Measurements from ENCODE around the gene MLXIP.
"Not testable (repeated sequence)": the region's sequence is repeated elsewhere in the genome, so short reads cannot be mapped to it uniquely, and the experiment has no call there.

The MLXIP gene

GRCh38 chr12:122097927-122098756, 19.6 kb downstream of the MLXIP start:
- no peak for DNase-seq

- DNase-seq, result no peak
These were observed 20.8 kb downstream of the MLXIP start for GRCh38 chr12:122099280-122099749.

DNA sequence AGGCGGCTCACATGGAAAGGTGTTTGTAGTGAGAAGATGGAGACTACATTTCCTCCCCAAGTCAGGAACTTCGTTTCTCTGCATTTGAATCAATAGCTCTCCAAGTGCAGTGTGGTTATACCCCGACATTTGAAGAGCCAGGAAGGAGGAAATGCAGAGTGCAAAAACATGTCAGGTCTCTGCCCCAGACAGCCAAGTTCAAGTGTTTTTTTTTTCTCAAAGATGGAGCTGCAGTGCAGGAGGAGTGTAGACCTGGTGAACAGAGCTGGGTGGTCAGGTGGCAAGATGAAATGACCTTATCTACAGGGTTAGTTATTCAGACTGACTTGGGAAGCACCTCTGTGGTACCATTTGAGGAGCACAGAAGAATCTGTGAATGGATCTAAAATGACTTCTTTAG, 21.3 kb downstream of the MLXIP start:
- no peak for DNase-seq

- DNase-seq, result no peak
These were observed 22.0 kb downstream of the MLXIP start for GRCh38 chr12:122100568-122100967.

GRCh38 chr12:122102331-122102730, 23.8 kb downstream of the MLXIP start:
- no peak for DNase-seq

GRCh38 chr12:122104844-122105243, 26.3 kb downstream of the MLXIP start:
- DNase-seq, result no peak

- DNase-seq, result not testable (repeated sequence)
These were observed 26.9 kb downstream of the MLXIP start for GRCh38 chr12:122105496-122105895.

- no peak for DNase-seq
These were observed 28.3 kb downstream of the MLXIP start for GRCh38 chr12:122106843-122107242.

GRCh38 chr12:122107261-122107660, 28.7 kb downstream of the MLXIP start:
- DNase-seq, result no peak

- no peak for DNase-seq
These were observed 32.6 kb downstream of the MLXIP start for GRCh38 chr12:122111089-122111641.

DNA sequence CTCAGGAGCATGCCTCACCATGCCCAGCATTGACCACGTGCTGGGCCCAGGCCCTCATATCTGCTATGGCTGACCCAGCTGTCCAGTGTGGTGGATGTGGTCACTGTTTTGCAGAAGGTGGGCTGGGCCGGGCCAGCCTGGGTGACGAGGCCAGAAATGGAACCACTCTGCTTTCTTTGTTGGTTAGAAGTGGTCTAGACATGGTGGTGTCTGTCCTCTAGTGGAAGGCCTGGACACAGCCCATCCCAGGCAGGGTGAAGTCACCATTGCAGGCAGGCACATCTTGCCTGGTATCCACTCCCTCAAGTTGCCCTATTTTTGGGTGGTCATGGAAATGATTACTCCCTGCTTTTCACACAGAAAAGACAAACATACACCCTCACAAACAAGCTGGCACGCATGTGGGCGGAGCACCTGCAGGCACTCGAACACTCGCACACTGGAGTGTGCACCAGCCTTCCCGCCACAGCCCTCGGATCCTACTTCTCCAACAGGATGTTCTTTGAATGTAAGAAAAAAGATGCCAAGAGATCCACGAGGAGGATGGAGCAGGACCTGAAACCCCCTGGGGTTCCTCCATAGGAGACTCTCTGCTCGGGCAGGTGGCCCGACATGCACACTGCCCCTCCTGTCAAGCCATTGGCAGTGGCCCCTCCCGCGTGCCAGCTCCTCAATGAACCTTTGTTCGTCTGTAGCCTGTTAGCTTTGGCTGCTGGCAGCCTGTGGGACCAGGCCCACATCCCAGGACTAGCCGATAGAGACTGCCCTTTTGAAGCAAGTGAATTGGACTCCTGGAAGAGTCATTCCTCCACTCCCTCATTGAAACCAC, 38.4 kb downstream of the MLXIP start:
- DNase-seq, result no peak

- no peak for DNase-seq
These were observed 39.4 kb downstream of the MLXIP start for GRCh38 chr12:122117979-122118378.

- DNase-seq, result not testable (repeated sequence)
These were observed 42.8 kb downstream of the MLXIP start for GRCh38 chr12:122121341-122121740.

GRCh38 chr12:122121745-122122144, 43.2 kb downstream of the MLXIP start:
- no peak for DNase-seq

DNA sequence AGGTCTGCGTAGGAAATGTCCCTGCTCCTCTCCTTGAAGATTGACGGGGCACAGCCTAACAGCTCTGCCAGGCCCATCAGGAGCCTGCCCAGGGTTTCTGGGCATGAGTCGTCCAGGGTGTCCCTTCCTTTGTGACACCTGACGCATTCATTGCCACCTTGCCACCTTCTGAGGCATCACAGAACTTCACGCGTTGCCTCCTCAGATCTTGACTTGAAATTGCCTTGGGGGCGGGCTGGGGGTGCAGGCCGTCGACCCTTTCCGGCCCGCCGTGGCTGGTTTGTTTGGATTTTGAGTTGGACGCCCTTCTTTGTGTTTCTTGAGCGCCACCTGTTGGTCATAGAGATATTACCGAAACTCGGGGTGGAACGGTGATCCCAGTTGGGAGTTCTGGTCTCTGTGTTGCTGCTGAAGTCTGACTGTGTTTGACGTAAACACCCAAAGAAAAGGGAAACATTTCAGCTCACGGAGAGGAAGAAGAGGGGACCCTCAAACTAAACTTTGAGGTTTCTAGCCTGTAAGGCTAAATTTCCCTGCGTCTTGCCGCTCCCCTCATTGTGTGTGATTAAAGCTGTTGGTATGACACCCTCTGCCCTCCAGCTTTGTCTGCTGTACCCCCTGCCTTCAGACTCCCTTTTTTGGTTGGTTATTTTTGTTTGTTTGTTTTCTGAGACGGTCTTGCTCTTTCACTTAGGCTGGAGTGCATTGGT, 44.6 kb downstream of the MLXIP start:
- DNase-seq, result peak; percentile 44

DNA sequence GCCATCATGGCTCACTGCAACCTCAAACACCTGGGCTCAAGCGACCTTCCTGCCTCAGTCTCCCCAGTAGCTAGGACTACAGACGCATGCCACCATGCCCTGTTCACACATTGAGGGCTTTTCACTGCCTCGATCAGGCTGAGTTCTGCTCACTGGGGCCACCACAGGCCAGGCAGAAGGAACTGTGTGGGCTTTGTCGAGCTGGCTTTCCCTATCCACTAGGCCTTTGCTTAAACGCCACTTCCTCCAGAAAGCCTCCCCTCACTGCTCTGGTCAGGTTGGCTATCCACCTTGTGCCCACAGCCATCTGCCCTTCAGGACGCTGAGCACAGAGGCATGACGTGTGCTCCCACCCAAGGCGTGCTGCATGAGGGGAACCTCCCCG, 45.2 kb downstream of the MLXIP start:
- DNase-seq, result no peak

DNA sequence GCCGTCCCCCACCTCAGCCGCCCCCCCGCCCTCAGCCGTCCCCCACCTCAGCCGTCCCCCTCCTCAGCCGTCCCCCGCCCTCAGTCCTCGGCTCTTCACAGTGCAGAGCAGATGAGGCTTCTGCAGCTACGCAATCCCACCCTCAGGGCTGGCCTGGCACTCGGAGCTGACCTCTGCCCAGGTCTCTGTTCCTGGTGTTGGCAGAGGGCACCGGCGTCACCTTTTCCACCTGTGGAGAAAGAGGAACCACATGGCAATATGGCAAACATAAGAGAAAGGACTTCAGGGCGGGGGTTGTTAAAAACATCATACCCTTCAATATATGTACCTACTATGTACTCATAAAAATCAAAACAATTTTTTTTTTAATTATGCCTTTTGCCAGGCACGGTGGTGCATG, 45.8 kb downstream of the MLXIP start:
- DNase-seq, result no peak

DNA sequence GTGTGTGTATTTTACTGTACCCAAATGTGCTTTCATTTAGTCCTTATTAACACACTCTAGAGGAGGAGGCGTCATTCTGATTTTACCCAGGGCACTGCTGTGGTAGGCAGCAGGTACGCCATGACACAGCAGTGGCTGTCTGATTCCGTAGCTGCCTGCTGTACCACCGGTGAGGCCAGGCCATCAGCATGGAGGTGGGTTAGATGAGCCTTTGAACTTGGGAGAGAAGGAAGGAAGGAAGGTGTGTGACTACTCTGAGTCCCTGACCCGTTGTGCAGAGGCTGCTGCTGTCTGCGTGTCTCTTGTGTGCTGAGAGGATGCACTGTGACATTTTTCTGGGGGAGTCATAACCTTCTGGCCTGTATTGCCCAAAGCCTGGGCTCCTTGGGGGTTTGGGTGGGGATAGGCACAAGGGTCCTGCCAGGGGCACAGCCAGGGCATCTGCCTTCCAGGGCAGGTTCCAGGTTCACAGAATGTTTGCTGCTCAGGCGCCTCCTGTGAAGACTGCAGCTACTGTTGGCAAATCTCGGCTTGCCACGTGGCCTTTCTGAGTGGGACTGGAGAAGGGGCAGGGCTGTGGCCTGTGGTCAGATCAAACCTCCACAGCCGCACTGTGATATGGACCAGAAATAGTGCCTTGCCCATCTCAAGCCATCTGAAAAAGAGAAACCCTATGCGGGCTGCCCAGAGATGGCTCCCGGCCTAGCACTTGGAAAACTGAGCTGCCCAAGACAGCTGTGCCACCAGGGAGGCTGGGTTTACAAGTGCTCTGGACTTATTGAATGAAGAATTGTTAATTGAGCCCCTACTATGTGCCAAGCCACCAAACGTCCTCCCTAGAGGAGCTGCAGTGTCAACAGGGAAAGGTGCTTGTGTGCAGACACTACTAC, 47.1 kb downstream of the MLXIP start:
- DNase-seq, result no peak

GRCh38 chr12:122126342-122126635, 47.7 kb downstream of the MLXIP start:
- no peak for DNase-seq

DNA sequence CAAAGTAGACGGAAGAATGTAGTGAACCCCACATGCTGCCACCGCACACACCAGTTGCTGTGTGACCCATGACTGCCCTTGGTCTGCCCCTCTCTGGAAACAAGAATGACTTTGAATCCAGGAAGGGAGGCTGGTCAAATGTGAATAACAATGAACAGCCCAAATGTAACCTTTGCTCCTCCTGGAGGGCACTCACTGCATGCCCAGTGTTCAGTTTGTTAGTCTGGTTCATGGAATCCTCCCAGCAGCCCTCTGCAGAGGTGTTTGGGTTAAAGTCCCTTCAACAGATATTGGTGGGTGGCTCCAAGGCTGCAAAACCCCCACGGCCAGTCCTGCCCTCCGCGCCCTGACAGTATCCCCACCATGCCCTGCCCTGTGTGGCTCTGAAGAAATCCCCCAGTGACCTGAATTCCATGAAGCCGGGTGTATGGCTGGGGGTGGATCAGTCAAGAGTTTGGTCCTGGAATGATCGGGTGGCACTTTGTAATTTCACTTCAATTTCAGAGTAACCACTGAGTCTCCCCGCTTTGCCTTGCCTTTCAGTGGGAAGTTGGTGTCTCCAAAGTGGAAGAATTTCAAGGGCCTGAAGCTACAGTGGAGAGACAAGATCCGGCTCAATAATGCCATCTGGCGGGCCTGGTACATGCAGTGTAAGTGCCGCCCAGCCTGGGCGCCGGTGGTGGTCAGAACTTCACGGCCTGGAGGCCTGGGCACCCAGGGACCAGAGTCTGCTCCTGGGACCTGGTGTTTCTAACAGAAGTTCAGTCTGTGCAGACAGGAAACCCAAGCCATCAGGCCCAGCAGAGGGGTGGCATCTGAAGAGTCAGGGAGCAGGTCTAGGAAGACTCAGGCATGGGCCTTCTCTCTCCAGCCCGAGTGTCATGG, 48.4 kb downstream of the MLXIP start:
- DNase-seq, result no peak

DNA sequence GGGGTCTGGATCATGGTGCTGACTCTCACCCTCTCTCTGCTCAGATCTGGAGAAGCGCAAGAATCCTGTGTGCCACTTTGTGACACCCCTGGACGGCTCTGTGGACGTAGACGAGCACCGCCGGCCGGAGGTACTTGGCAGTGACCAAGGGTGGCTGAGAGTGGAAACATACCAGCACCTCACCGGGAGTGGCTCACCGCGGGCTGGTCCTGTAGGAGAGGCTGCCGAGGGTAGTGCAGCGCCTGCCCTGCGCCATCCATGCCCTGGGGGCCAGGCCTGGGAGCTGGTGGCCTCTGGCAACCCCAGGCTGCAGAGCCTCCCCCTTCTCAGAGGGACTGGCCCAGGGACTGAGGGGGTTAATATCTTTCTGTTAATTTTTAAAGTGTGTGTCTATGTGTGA, 49.3 kb downstream of the MLXIP start:
- no peak for DNase-seq
